ENCODE data around the gene SP2.

SP2 gene

GRCh38 chr17:47862621-47863440 lies 33.2 kb upstream of the SP2 start:
- no peak overlapping the region for H3K27ac ChIP-seq
- no peak for TF ChIP-seq CTCF (IDR thresholded peaks at IDR 0.05)
- TF ChIP-seq ZFX (IDR thresholded peaks at IDR 0.05; ENCODE audit: borderline replicate concordance) = no peak

GRCh38 chr17:47864791-47865216 lies 31.2 kb upstream of the SP2 start:
- H3K27ac ChIP-seq = no peak overlapping the region
- TF ChIP-seq ZFX (IDR thresholded peaks at IDR 0.05; ENCODE audit: borderline replicate concordance) (no peak), CTCF (IDR thresholded peaks at IDR 0.05) (no peak)

GRCh38 chr17:47866941-47867340 lies 29.1 kb upstream of the SP2 start:
- TF ChIP-seq ZFX (IDR thresholded peaks at IDR 0.05; ENCODE audit: borderline replicate concordance) (no peak), CTCF (IDR thresholded peaks at IDR 0.05) (no peak)
- H3K27ac ChIP-seq = no peak overlapping the region

- TF ChIP-seq CTCF (IDR thresholded peaks at IDR 0.05) = no peak
- TF ChIP-seq ZFX (IDR thresholded peaks at IDR 0.05; ENCODE audit: borderline replicate concordance) = no peak
Measured at GRCh38 chr17:47867813-47868533, 28.1 kb upstream of the SP2 start.

DNA sequence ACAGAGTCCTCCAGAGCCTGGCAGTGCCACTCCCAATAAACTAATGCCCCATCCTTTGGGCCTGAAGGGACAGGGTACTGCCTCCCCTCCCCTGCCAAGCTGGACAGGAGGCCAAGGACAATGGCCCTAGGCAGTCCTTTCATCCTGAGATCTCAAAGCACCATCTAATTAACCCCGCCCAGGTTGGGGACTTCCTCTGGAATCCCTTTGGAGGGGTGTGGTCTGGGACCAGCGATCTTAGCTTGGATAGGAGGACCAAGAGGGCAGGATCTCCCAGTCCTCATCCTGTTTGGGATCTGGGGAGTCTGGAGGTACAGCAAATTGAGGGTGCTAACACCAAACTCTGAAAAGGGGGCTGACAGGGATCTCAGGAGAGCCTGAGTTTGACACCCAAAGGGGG lies 26.9 kb upstream of the SP2 start:
- TF ChIP-seq CTCF (IDR thresholded peaks at IDR 0.05) = no peak
- no peak for TF ChIP-seq ZFX (IDR thresholded peaks at IDR 0.05; ENCODE audit: borderline replicate concordance)

More at GRCh38 chr17:47867813-47868533, 28.1 kb upstream of the SP2 start:
- H3K27ac ChIP-seq = no peak overlapping the region

DNA sequence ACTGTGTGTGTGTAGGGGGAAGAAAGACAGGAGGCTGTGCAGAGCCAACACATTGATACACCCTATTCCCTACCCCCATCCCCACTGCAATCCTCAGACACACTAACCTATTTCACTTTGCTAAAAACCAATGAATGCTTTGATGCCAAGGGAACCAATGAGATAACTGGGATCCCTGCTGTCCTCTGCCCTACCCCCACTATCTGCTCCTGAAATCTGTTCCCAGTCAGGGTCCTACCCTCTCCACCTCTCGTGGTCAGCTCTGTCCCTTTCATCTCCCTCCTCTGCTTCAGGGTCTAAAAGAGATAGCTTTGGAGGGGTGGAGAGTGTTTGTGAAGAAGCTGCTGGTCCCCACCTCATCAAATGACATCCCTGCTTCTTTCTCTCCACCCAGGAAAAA lies 26.0 kb upstream of the SP2 start:
- TF ChIP-seq CTCF (IDR thresholded peaks at IDR 0.05) (no peak), ZFX (IDR thresholded peaks at IDR 0.05; ENCODE audit: borderline replicate concordance) (no peak)
- H3K27ac ChIP-seq = no peak overlapping the region

More for the DNA sequence above, 26.9 kb upstream of the SP2 start:
- H3K27ac ChIP-seq = no peak overlapping the region

DNA sequence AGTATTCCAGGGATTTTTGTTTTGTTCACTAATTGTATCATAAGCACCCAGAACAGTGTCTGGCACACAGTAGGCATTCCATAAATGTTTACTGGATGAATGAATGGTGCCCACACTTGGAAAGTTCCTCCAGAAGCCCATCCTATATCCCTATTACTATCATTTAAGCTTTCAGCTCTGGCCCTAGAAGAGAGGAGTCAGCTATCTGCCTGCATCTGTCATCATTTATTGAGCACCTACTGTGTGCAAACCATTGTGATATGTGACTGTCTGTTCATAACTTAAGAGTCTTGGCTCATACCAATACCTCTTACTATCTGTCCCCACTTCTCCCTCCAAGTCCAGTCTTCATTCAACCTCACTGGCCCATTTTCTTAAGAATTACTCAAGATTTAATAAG lies 25.0 kb upstream of the SP2 start:
- TF ChIP-seq CTCF (IDR thresholded peaks at IDR 0.05) (no peak), ZFX (IDR thresholded peaks at IDR 0.05; ENCODE audit: borderline replicate concordance) (no peak)
- no peak overlapping the region for H3K27ac ChIP-seq

Measured in 22Rv1 (cell line).